HepG2 (cell line): ENCODE measurements around the gene DNAJC5. TPM values are rescaled to one million over a fixed set of nuclear protein-coding genes. Genes with fewer than 3 reads are reported as not detected.

Experiments
- ATAC-seq: fragments of 200-7000 bp; cut with Tn5 transposase; 3 replicates; pipeline ENCODE4 v1.9.1; 2020; ENCODE audit warnings: mild to moderate bottlenecking, moderate library complexity
- BruUV-seq: library from RNA; stranded (reverse); fragments of 400-500 nt; replicated peaks from 2 replicates; lab custom pipeline; 2021; lab: Mats Ljungman, UMichigan
- CTCF ChIA-PET: fragments of 300-600 bp; formaldehyde crosslinking; extraction: SDS; loops from one replicate; lab custom pipeline; 2021; ENCODE audit warnings: low total read pairs, inconsistent platforms, low intra/inter-chr PET ratio; lab: Yijun Ruan, JAX
- POLR2A ChIA-PET: fragments of 350-600 bp; sonication (Branson Sonifier 250); formaldehyde crosslinking; loops from one replicate; lab custom pipeline; 2020; ENCODE audit warnings: antibody characterized with exemption, inconsistent platforms; lab: Yijun Ruan, JAX
- DNase-seq: peaks from one replicate; pipeline ENCODE4 v3.0.0-alpha.2; 2015; ENCODE audit warnings: low spot score
- FAIRE-seq: peaks from 3 replicates; lab custom pipeline; 2011; peaks lifted over from hg19 to GRCh38; lab: Jason Lieb, UNC
- H2AFZ ChIP-seq: one replicate; pipeline ENCODE4 v1.6.1; 2011; ENCODE audit warnings: low read length, inconsistent platforms
- H3K27ac ChIP-seq: fragments of 300-600 bp; 3 replicates; pipeline ENCODE4 v1.8.0; 2011; ENCODE audit warnings: mixed run types, mild to moderate bottlenecking, mixed read lengths, low read length, inconsistent platforms; ENCODE audit not compliant: insufficient read depth; ENCODE audit errors: extremely low read length
- H3K27me3 ChIP-seq, 2 experiments: fragments of 200-600 bp in 1 of 2; 2 replicates in 1 of 2; 3 replicates in 1 of 2; pipeline versions ENCODE4 v1.6.0 to v1.8.0; 2011; ENCODE audit warnings: low read length in 2 of 2, mild to moderate bottlenecking in 2 of 2, moderate library complexity in 2 of 2, inconsistent platforms in 1 of 2; ENCODE audit not compliant: insufficient read depth in 2 of 2, control insufficient read depth in 1 of 2
- H3K36me3 ChIP-seq, 2 experiments: fragments of 200-600 bp in 1 of 2; replicated peaks in 1 of 2; 2 replicates in 1 of 2; 3 replicates in 1 of 2; pipeline versions ENCODE4 v1.5.1 to v1.8.0; 2011; ENCODE audit warnings: low read length in 2 of 2, inconsistent platforms in 1 of 2; ENCODE audit not compliant: insufficient read depth in 2 of 2, control insufficient read depth in 1 of 2
- H3K4me1 ChIP-seq: 2 replicates; pipeline ENCODE4 v1.5.1; 2012; ENCODE audit warnings: low read length, inconsistent platforms; ENCODE audit not compliant: insufficient read depth
- H3K4me2 ChIP-seq: 2 replicates; pipeline ENCODE4 v1.6.0; 2011; ENCODE audit warnings: low read depth, low read length, inconsistent platforms
- H3K4me3 ChIP-seq, 3 experiments: fragments of 200-600 bp in 1 of 3; sonication (generic), shearing (Covaris generic) in 1 of 3; replicated peaks in 1 of 3; 2 replicates each; pipeline ENCODE4 v1.5.1; 2011 to 2016; ENCODE audit warnings: low read length in 3 of 3, inconsistent platforms in 2 of 3, low read depth in 2 of 3, mild to moderate bottlenecking in 2 of 3, control low read depth in 1 of 3, mixed read lengths in 1 of 3; ENCODE audit not compliant: insufficient read depth in 1 of 3
- H3K79me2 ChIP-seq: one replicate; pipeline ENCODE4 v1.6.1; 2011; ENCODE audit warnings: low read length, inconsistent platforms; ENCODE audit not compliant: insufficient read depth
- H3K9ac ChIP-seq: 2 replicates; pipeline ENCODE4 v1.6.0; 2011; ENCODE audit warnings: mild to moderate bottlenecking, low read depth, low read length, inconsistent platforms; ENCODE audit not compliant: insufficient read depth
- H3K9me3 ChIP-seq: 2 replicates; pipeline ENCODE4 v1.5.1; 2012; ENCODE audit warnings: mild to moderate bottlenecking, low read length
- H4K20me1 ChIP-seq: 2 replicates; pipeline ENCODE4 v1.6.0; 2011; ENCODE audit warnings: inconsistent platforms, mild to moderate bottlenecking, low read length, moderate library complexity; ENCODE audit not compliant: insufficient read depth
- CENPBD1 ChIP-seq: sonication (generic); formaldehyde crosslinking; IDR thresholded peaks from 2 replicates; pipeline ENCODE4 v1.8.0; 2022; ENCODE audit warnings: missing genetic modification reagents, low read depth, mild to moderate bottlenecking, borderline replicate concordance
- NFAT5 ChIP-seq: sonication (generic); formaldehyde crosslinking; IDR thresholded peaks from 2 replicates; pipeline ENCODE4 v1.4.0; 2020; ENCODE audit warnings: missing genetic modification reagents
- PITX1 ChIP-seq: sonication (generic); formaldehyde crosslinking; IDR thresholded peaks from 2 replicates; pipeline ENCODE4 v1.5.1; 2020; ENCODE audit warnings: mild to moderate bottlenecking, missing genetic modification reagents
- TEAD3 ChIP-seq: optimal IDR thresholded peaks from 2 replicates; pipeline ENCODE3; 2016; ENCODE audit warnings: borderline replicate concordance
- ZBTB21 ChIP-seq: sonication (generic); formaldehyde crosslinking; IDR thresholded peaks from 2 replicates; pipeline ENCODE4 v1.4.0; 2020; ENCODE audit warnings: missing genetic modification reagents
- ZBTB40 ChIP-seq, 2 experiments: fragments of 450-650 bp in 1 of 2; sonication (generic) in 1 of 2; formaldehyde crosslinking in 1 of 2; IDR thresholded peaks; 2 replicates each; pipeline versions ENCODE4 v1.6.1 to v1.8.0; 2016 to 2022; ENCODE audit warnings: antibody characterized with exemption in 1 of 2, mild to moderate bottlenecking in 1 of 2, missing genetic modification reagents in 1 of 2
- ZNF10 ChIP-seq: sonication (generic); formaldehyde crosslinking; IDR thresholded peaks from 2 replicates; pipeline ENCODE4 v1.4.0; 2020; ENCODE audit warnings: mild to moderate bottlenecking, low read depth, missing genetic modification reagents, borderline replicate concordance
- WGBS: methylation state at CpG from one replicate; pipeline ENCODE4 v1.1.6; 2017; ENCODE audit warnings: low lambda C conversion rate; 5-methylcytosine and 5-hydroxymethylcytosine counted together
- in situ Hi-C: cut with HindIII; loops from 2 replicates; pipeline ENCODE4 v1.10.0; 2017; ENCODE audit warnings: low pct_unique_long_range_greater_than_20kb; ENCODE audit not compliant: extremely low pct_ligation_motif_present
- intact Hi-C: fragments of 100-400 bp; cut with micrococcal nuclease; formaldehyde crosslinking; loops from one replicate; pipeline ENCODE4 v1.10.0; 2022; ENCODE audit not compliant: unreplicated experiment
- polyA plus RNA-seq, 8 experiments: library from polyadenylated mRNA; depleted of rRNA in 3 of 8; stranded (reverse) in 7 of 8; unstranded in 1 of 8; fragments of >200 nt; fragmentation: Illumina TruSeq in 4 of 8; extraction: Trizol in 4 of 8; gene quantifications; 2 replicates each; pipeline versions ENCODE4 v1.2.1 to v1.2.3, GENCODE V29; 2011 to 2016; ENCODE audit warnings: low read depth in 4 of 8, missing spikeins in 1 of 8, mixed read lengths in 1 of 8; ENCODE audit not compliant: insufficient read depth in 1 of 8
- total RNA-seq, 5 experiments: library from RNA; depleted of rRNA; stranded (reverse); fragments of >200 nt; fragmentation: Illumina TruSeq; extraction: Trizol; gene quantifications; 2 replicates each; pipeline ENCODE4 v1.2.3, GENCODE V29; 2016; ENCODE audit warnings: low read depth in 1 of 5

The DNAJC5 gene
- total and polyA plus RNA-seq, 2 of the 13 experiments (the other 11 are each of a cell fraction or from before 2014, with no cell fraction given): 42.8 to 64.5 TPM

GRCh38 chr20:63963784-63964301 is 68.9 kb downstream of the DNAJC5 start (continued):
- TF ChIP-seq ZBTB21 (no peak), ZNF10 (no peak), TEAD3 (CRISPR knock-in tag) (no peak)
- TF ChIP-seq, all 625 proteins: peak for 2

- H3K9ac ChIP-seq: no peak overlapping the region
- no peak overlapping the region for H3K27ac ChIP-seq
- intact Hi-C loops (loop anchor here (10.0 kb wide), 1 partner anchor 1600 kb away; the partner anchor contains the start of gene LAMA5), in situ Hi-C loops (no loop called here)
- no peak overlapping the region for H3K4me3 ChIP-seq
- ChIA-PET CTCF (no interaction called here), POLR2A (no interaction called here)
- no TSS peak for BruUV-seq
- H3K27me3 ChIP-seq: no peaks in the 10 kb centered on the region
- no peak for FAIRE-seq
- no peaks in the 10 kb centered on the region for H3K9me3 ChIP-seq
- H3K79me2 ChIP-seq: peaks cover 13% of the 10 kb centered on the region
- H3K36me3 ChIP-seq: peaks cover 53 to 62% of the 10 kb centered on the region in 2 experiments
- ATAC-seq: no peak
- H2AFZ ChIP-seq: no peak overlapping the region
- no peak for DNase-seq
- peaks cover 13% of the 10 kb centered on the region for H3K4me1 ChIP-seq
- no peak overlapping the region for H3K4me2 ChIP-seq
- no peaks in the 10 kb centered on the region for H4K20me1 ChIP-seq
- WGBS: 97% methylated on average over 16 of the region's 16 CpGs
- TF ChIP-seq PITX1 (CRISPR knock-in tag): no peak
- no peak for TF ChIP-seq NFAT5 (CRISPR knock-in tag)
- TF ChIP-seq ZBTB40 (IDR thresholded peaks at IDR 0.05): no peak
- no peak for TF ChIP-seq ZBTB40 (CRISPR knock-in tag; IDR thresholded peaks at IDR 0.05)
- no peak for TF ChIP-seq CENPBD1
Observed at GRCh38 chr20:63964412-63964811, 69.5 kb downstream of the DNAJC5 start.
